Lower leg skin (tissue), 3 donors: ENCODE results near the gene TNP2.
A peak's percentile ranks its signal among the peaks of the same experiment; 100 is the strongest.

ENCODE experiments used
- CTCF ChIP-seq, 3 donors: fragments of 450-650 bp; IDR thresholded peaks; one replicate each; pipeline ENCODE4 v1.5.1; 2016; ENCODE audit warnings: antibody characterized with exemption in 3 of 3, mild to moderate bottlenecking in 3 of 3, moderate library complexity in 2 of 3
- POLR2A ChIP-seq, 2 donors: fragments of 450-650 bp; IDR thresholded peaks; one replicate each; pipeline ENCODE4 v1.6.1; 2016 to 2017; ENCODE audit warnings: antibody characterized with exemption in 2 of 2, mild to moderate bottlenecking in 1 of 2, moderate library complexity in 1 of 2

- TF ChIP-seq POLR2A (IDR thresholded peaks at IDR 0.05), result peak in 1 of 2 donors; percentile 96
- TF ChIP-seq CTCF (IDR thresholded peaks at IDR 0.05), result peak in 1 of 3 donors; percentile 45
These were observed 13.1 kb downstream of the TNP2 start, which contains the start of gene SOCS1 for GRCh38 chr16:11255737-11256660.
